ENCODE measurements around the gene FRRS1L. TPM values are rescaled to one million over a fixed set of nuclear protein-coding genes. Genes with fewer than 3 reads are reported as not detected.
A peak's percentile ranks its signal among the peaks of the same experiment; 100 is the strongest.

Gene FRRS1L
- total and polyA plus RNA-seq, 2 of the 13 experiments (the other 11 are each of a cell fraction or from before 2014, with no cell fraction given) = 0.02 to 0.03 TPM

GRCh38 chr9:109179801-109180523 lies 12.9 kb upstream of the FRRS1L start:
- no peak for TF ChIP-seq CBX2 (IDR thresholded peaks at IDR 0.05; ENCODE audit: low read depth, low read length)
- TF ChIP-seq CBX2 (CRISPR knock-in tag; IDR thresholded peaks at IDR 0.05; ENCODE audit: low read depth) = no peak
- TF ChIP-seq ZFP82 (CRISPR knock-in tag; IDR thresholded peaks at IDR 0.05; ENCODE audit: borderline replicate concordance) = no peak
- 0 out of 2 replicates have a peak, but pooled peaks have one; percentile 10 for TF ChIP-seq STAG1 (CRISPR knock-in tag; IDR thresholded peaks at IDR 0.05)
- no peak for TF ChIP-seq KLF6 (CRISPR knock-in tag; IDR thresholded peaks at IDR 0.05)
- TF ChIP-seq ZSCAN5A (CRISPR knock-in tag; IDR thresholded peaks at IDR 0.05; ENCODE audit: borderline replicate concordance) = no peak
- no peak for TF ChIP-seq ZNF713 (CRISPR knock-in tag; IDR thresholded peaks at IDR 0.05)
- Histone ChIP-seq H3K4me1 (ENCODE audit: insufficient read depth, low read length) (peaks cover 50% of the 10 kb centered on the region), H3K27ac (ENCODE audit: extremely low read length, insufficient read depth, low read length) (no peak overlapping the region), H3K9ac (ENCODE audit: insufficient read depth, low read depth, low read length) (no peak overlapping the region), H3K9me3 (ENCODE audit: low read length) (no peaks in the 10 kb centered on the region), H3K27me3 (ENCODE audit: control insufficient read depth in 1 of 2, insufficient read depth in 2 of 2, low read length in 2 of 2) (0 out of 5 replicates have a peak, but pooled peaks cover 0 to 2% of the 10 kb centered on the region in 2 experiments), H3K36me3 (replicated peaks in 1 of 2; ENCODE audit: control insufficient read depth in 1 of 2, insufficient read depth in 2 of 2, low read length in 2 of 2) (no peaks in the 10 kb centered on the region), H3K79me2 (ENCODE audit: insufficient read depth, low read length) (no peaks in the 10 kb centered on the region), H4K20me1 (ENCODE audit: insufficient read depth, low read length) (no peaks in the 10 kb centered on the region), H3K4me3 (replicated peaks in 1 of 3; ENCODE audit: insufficient read depth in 1 of 3, low read depth in 2 of 3, low read length in 3 of 3) (no peak overlapping the region), H2AFZ (ENCODE audit: low read length) (no peak overlapping the region), H3K4me2 (ENCODE audit: low read depth, low read length) (0 out of 2 replicates have a peak overlapping the region, but pooled peaks have one; percentile 11)
- intact Hi-C loops (cut with micrococcal nuclease; ENCODE audit: unreplicated experiment) = loop anchor here (5.0 kb wide), 3 partner anchors 58 to 167 kb away; no protein-coding TSS in a partner anchor
- BruUV-seq (replicated peaks) = no TSS peak
- POLR2A ChIA-PET = interaction anchor here (1.0 kb wide), 1 partner anchor 8 kb away, joined by 3 read pairs; no protein-coding TSS in a partner anchor
- in situ Hi-C loops (cut with HindIII; ENCODE audit: extremely low pct_ligation_motif_present, low pct_unique_long_range_greater_than_20kb) = loop anchor here (25.0 kb wide), 1 partner anchor 332 kb away; no protein-coding TSS in a partner anchor
- FAIRE-seq = no peak
- CTCF ChIA-PET (ENCODE audit: low intra/inter-chr PET ratio, low total read pairs) = no interaction called here
- no peak for DNase-seq (ENCODE audit: low spot score)
- ATAC-seq = no peak
- 49% methylated on average over 7 of the region's 9 CpGs for WGBS (ENCODE audit: low lambda C conversion rate)

All from HepG2 (cell line).